Dendritic cell treated with granulocyte-macrophage colony-stimulating factor and Interleukin-4, amounts not matched to agents 40 ng/mL and 50 ng/mL, for 4 days (primary cell): Measurements from ENCODE around the gene ERP44.

Experiments
- H3K27ac Mint-ChIP-seq: one replicate; pipeline ENCODE4 v1.8.0; 2022; ENCODE audit warnings: mild to moderate bottlenecking, mixed read lengths
- H3K27me3 Mint-ChIP-seq: one replicate; pipeline ENCODE4 v1.8.0; 2022; ENCODE audit warnings: mild to moderate bottlenecking, mixed read lengths
- H3K36me3 Mint-ChIP-seq: one replicate; pipeline ENCODE4 v1.8.0; 2022; ENCODE audit warnings: low read depth, mixed read lengths
- H3K4me1 Mint-ChIP-seq: one replicate; pipeline ENCODE4 v1.8.0; 2022; ENCODE audit warnings: low read depth, mixed read lengths
- H3K4me3 Mint-ChIP-seq: one replicate; pipeline ENCODE4 v1.8.0; 2022; ENCODE audit warnings: mild to moderate bottlenecking, moderate library complexity, mixed read lengths
- H3K9me3 Mint-ChIP-seq: one replicate; pipeline ENCODE4 v1.8.0; 2022; ENCODE audit warnings: mixed read lengths
- intact Hi-C: fragments of 100-400 bp; cut with micrococcal nuclease; formaldehyde crosslinking; loops from one replicate; pipeline ENCODE4 v1.15.0; 2022

ERP44 gene

DNA sequence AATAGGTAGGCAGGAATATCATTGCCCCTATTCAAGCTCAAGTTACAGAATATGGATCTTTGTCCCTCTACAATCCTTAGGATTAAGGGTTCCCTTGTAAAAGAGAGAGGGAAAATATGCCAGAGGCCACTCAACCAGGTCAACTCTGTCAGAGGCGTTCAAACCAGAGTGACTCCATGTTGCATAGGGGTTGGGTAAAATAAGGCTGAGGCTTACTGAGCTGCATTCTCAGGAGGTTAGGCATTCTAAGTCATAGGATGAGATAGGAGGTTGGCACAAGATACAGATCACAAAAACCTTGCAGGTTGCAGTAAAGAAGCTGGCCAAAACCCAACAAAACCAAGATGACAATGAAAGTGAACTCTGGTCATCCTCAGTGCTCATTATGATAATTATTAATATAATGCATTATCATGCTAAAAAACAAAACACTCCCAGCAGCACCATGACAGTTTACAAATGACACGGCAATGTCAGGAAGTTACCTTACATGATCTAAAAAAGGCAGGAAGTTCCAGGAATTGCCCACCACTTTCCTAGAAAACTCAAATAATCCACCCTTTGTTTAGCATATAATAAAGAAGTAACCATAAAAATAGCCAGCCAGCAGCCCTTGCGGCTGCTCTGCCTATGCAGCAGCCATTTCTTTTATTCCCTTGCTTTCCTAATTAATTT is 64.8 kb downstream of the ERP44 start:
- Mint-ChIP-seq H3K9me3 (no peaks in the 10 kb centered on the region), H3K36me3 (peaks cover 50% of the 10 kb centered on the region), H3K27ac (no peak overlapping the region), H3K27me3 (no peaks in the 10 kb centered on the region), H3K4me1 (peaks cover 48% of the 10 kb centered on the region), H3K4me3 (no peak overlapping the region)
- intact Hi-C loops = loop anchor here (10.0 kb wide), 1 partner anchor 51 kb away; no protein-coding TSS in a partner anchor

DNA sequence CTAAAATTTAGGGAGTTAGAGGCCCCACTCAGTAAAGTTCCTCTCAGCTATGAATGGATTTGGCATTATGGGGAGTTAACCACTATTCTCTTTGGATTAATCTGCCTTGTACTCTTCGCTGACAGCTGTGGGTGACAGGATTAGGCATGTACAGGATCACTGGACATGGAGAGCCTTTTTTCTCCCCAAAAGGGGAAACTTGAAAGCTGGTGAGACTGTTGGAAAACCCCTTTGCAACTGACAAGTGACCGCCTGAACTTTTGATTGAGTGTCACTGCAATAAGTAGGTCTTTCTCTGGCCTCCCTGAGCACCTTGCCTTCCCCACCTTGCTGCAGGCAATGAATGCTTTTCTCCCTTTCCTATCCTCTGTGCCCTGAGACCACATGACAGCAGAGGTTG is 68.3 kb downstream of the ERP44 start:
- no peak overlapping the region for H3K27ac Mint-ChIP-seq
- H3K27me3 Mint-ChIP-seq = no peaks in the 10 kb centered on the region
- H3K36me3 Mint-ChIP-seq = peaks cover 44% of the 10 kb centered on the region
- intact Hi-C loops = loop anchor here (10.0 kb wide), 1 partner anchor 54 kb away; no protein-coding TSS in a partner anchor
- no peak overlapping the region for H3K4me3 Mint-ChIP-seq
- H3K4me1 Mint-ChIP-seq = peaks cover 43% of the 10 kb centered on the region
- H3K9me3 Mint-ChIP-seq = no peaks in the 10 kb centered on the region

DNA sequence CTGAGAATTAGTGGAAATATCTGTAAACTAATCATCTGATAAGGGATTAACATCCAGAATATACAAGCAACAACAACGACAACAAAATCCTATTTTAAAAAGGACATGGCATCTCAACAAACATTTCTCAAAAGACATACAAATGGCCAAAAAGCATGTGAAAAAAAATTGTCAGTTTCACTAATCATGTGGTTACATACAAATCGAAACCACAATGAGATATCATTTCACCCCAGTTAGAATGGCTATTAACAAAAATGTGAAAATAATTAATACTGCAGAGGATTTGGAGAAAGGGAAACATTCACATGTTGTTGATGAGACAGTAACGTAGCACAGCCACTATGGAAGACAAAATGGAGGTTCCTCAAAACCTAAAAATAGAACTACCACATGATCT is 69.5 kb downstream of the ERP44 start:
- Mint-ChIP-seq H3K4me3 (no peak overlapping the region), H3K36me3 (peaks cover 46% of the 10 kb centered on the region)

DNA sequence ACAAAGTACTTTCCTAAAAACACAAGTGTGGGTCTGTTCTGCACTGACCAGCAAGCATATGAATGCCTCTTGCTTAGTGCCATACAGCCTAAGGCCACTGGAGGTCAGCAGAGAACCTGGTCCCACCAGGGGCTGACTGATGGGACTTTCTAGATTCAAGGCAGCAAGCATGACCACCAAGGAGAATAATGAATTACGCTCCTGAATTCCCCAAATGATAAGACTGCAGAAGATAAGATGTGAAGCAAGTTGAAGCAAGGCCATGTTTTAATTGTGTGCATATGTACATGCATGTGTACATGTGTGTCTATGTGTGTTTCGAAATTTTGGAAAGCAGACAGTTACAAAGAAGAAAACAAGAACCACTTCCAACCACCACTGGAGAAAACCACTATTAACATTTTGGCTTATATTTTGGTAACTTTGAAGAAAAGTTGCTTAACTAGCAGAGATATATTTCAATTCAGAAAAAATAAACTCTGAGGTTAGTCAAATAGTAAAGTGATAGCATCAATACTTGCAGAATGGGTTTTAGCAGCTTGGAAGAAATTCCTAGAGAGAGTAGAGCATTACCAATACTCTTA is 70.5 kb downstream of the ERP44 start:
- H3K36me3 Mint-ChIP-seq = peaks cover 44% of the 10 kb centered on the region
- peaks cover 36% of the 10 kb centered on the region for H3K4me1 Mint-ChIP-seq
- no peak overlapping the region for H3K4me3 Mint-ChIP-seq
- H3K27ac Mint-ChIP-seq = peak overlapping the region; percentile 19
- intact Hi-C loops = loop anchor here (1.0 to 5.0 kb wide), 2 partner anchors 188 to 294 kb away; no protein-coding TSS in a partner anchor
- no peaks in the 10 kb centered on the region for H3K9me3 Mint-ChIP-seq
- no peaks in the 10 kb centered on the region for H3K27me3 Mint-ChIP-seq

More for the DNA sequence above, 69.5 kb downstream of the ERP44 start:
- peaks cover 36% of the 10 kb centered on the region for H3K4me1 Mint-ChIP-seq
- H3K9me3 Mint-ChIP-seq = no peaks in the 10 kb centered on the region
- no peaks in the 10 kb centered on the region for H3K27me3 Mint-ChIP-seq
- H3K27ac Mint-ChIP-seq = peak overlapping the region; percentile 57
- intact Hi-C loops = loop anchor here (5.0 kb wide), 1 partner anchor 293 kb away; no protein-coding TSS in a partner anchor

DNA sequence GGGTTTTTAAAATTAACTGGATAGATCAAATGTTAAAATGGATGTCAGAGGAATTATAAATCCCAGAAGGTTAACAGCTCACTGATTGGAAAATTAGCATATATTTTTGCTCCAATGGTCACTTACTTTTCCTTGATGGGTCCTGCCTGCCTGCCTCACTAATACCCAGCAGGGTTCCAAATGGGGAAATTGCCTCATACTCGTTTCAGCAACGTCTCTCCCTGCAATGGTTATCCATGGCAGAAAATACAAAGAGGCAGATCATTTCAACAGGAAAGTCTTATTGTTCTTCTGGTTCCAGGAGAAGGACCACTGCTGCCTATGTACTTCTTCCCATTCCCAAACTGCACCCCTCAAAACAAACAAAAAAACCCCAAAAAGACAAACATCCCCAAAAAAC is 71.3 kb downstream of the ERP44 start:
- Mint-ChIP-seq H3K27ac (peak overlapping the region; percentile 19), H3K36me3 (peaks cover 44% of the 10 kb centered on the region), H3K4me1 (peaks cover 36% of the 10 kb centered on the region), H3K27me3 (no peaks in the 10 kb centered on the region), H3K9me3 (no peaks in the 10 kb centered on the region), H3K4me3 (no peak overlapping the region)
- intact Hi-C loops = loop anchor here (5.0 kb wide), 1 partner anchor 295 kb away; no protein-coding TSS in a partner anchor

DNA sequence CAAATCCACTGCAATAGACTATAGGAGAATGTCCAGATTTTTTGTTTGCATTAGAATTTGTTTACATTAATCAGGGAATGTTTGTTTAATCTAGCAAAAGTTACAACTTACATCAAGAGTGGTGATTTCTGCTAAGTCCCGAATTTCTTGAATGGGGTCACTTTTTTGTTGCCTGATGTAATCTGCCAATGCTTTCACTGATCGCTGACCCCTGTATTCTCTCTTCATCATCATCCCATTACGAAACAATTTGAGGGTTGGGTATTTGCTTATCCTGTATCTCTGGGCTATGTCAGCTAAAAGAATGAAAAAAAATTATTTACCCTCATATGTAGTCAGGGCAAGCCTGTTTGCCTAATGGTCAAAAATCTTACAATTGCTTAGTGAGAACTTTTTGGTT is 76.9 kb downstream of the ERP44 start:
- Mint-ChIP-seq H3K27ac (no peak overlapping the region), H3K9me3 (no peaks in the 10 kb centered on the region), H3K27me3 (no peaks in the 10 kb centered on the region), H3K4me3 (no peak overlapping the region), H3K36me3 (peaks cover 62% of the 10 kb centered on the region), H3K4me1 (no peaks in the 10 kb centered on the region)
- intact Hi-C loops = no loop called here

DNA sequence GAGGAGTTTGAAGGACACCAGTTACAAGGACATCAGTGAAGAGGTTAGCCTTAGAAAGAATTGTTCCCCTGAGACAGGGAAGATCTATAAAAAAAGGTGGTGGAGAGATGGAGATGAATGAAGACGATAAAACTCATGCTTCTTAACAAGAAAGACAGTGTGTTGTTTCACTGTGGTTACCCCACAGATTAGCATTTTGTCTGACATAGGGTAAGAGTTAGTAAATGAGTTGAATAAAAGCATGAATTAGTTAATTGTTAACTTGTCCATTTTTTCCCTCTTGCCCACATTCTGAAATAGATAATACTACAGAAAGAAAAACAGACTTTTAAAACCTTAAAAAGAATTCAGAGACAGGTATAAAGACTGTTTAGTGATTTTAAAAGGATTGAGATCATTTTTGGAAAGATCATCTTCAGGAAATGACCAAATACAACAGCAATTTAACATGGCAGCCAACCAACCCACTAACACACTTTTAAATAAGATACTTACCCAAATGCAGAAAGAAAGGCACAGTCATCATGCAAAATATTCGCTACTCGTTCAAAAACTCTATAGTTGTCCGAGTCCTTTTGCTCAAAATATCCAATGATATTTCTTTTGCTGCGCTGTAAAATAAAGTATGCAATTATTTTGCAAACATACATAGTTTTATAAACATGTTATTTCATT is 78.5 kb downstream of the ERP44 start:
- H3K27ac Mint-ChIP-seq = no peak overlapping the region

DNA sequence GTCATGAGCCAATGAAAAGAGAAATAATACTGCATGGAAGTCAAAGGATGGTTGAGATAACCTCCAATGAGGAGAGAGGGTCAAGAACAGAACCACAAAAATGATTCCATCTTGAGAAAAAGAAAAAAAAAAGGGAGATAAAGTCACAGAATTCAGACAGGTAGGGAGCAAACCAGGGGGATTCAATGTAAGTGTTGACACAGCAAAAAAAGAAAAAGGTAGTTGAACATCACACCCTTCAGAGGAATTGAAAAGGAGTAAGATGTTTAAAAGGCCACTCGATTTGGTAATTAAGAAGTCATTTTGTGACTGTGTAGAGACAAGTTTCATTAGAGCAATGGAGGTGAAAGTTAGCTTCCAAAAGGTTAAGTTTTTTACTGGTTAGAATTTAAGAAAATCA is 79.3 kb downstream of the ERP44 start:
- H3K27ac Mint-ChIP-seq = no peak overlapping the region
- H3K36me3 Mint-ChIP-seq = peaks cover 66% of the 10 kb centered on the region
- intact Hi-C loops = loop anchor here (10.0 kb wide), 1 partner anchor 755 kb away; no protein-coding TSS in a partner anchor
- H3K4me3 Mint-ChIP-seq = no peak overlapping the region
- no peaks in the 10 kb centered on the region for H3K9me3 Mint-ChIP-seq
- no peaks in the 10 kb centered on the region for H3K4me1 Mint-ChIP-seq
- no peaks in the 10 kb centered on the region for H3K27me3 Mint-ChIP-seq

More for the DNA sequence above, 78.5 kb downstream of the ERP44 start:
- intact Hi-C loops = no loop called here
- Mint-ChIP-seq H3K36me3 (peaks cover 66% of the 10 kb centered on the region), H3K9me3 (no peaks in the 10 kb centered on the region), H3K4me3 (no peak overlapping the region), H3K4me1 (no peaks in the 10 kb centered on the region), H3K27me3 (no peaks in the 10 kb centered on the region)

DNA sequence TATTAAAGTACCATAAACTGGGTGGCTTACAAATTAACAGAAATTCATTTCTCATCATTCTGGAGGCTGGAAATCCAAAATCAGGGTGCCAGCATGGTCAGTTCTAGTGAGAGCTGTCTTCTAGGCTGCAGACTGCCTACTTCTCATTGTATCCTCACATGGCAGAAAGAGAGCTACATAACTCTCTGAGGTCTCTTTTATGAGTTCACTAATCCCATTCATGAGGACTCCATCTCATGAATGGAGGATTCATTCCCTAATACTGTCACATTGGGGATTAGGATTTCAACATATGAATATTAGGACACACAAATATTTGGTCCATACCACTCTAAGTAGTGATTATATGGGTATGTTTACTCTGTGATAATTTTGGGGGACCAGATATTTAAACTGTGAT is 84.0 kb downstream of the ERP44 start:
- Mint-ChIP-seq H3K9me3 (no peaks in the 10 kb centered on the region), H3K4me1 (no peaks in the 10 kb centered on the region), H3K4me3 (no peak overlapping the region), H3K27me3 (no peaks in the 10 kb centered on the region), H3K27ac (no peak overlapping the region), H3K36me3 (peaks cover 65% of the 10 kb centered on the region)
- intact Hi-C loops = loop anchor here (5.0 to 10.0 kb wide), 4 partner anchors 208 to 833 kb away; no protein-coding TSS in a partner anchor

DNA sequence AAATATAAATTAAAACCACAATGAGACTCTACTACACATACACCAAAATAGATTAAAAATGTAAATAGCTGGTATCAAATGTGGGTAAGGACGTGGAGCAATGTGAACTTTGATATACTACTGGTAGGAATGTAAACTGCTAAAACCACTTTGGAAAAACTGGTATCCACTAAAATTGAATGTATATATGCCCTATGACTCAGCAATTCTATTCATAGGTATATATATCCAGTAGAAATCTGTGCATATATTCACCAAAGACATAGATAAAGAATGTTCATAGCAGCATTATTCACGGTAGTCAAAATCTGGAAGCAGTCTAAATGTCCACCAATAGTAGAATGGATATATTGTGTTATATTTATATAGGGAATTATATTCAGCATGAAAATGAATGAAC is 85.2 kb downstream of the ERP44 start:
- Mint-ChIP-seq H3K9me3 (no peaks in the 10 kb centered on the region), H3K4me1 (no peaks in the 10 kb centered on the region), H3K27me3 (no peaks in the 10 kb centered on the region), H3K4me3 (no peak overlapping the region), H3K36me3 (peaks cover 62% of the 10 kb centered on the region), H3K27ac (no peak overlapping the region)
- intact Hi-C loops = loop anchor here (5.0 to 10.0 kb wide), 4 partner anchors 206 to 831 kb away; no protein-coding TSS in a partner anchor

DNA sequence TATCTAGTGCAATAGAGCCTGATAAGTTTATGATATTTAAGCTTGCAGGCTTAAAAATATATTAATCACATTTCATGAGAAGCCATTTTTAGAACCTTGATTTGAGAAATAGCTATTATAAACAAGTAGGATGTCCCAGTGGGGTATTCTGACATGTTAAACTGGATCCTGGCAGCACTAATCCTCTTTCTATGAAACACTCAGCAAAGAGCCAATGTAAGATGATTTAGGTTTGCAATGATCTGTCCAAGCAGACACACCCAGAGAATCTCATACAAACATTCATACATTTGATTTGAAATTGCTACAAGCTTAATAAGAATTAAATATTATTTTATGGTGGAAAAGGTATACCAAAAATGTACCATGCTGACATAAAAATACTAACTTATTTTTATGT is 86.5 kb downstream of the ERP44 start:
- H3K9me3 Mint-ChIP-seq = no peaks in the 10 kb centered on the region
- H3K4me1 Mint-ChIP-seq = no peaks in the 10 kb centered on the region
- no peaks in the 10 kb centered on the region for H3K27me3 Mint-ChIP-seq
- H3K4me3 Mint-ChIP-seq = no peak overlapping the region
- peaks cover 56% of the 10 kb centered on the region for H3K36me3 Mint-ChIP-seq
- intact Hi-C loops = loop anchor here (5.0 to 10.0 kb wide), 4 partner anchors 205 to 830 kb away; no protein-coding TSS in a partner anchor
- H3K27ac Mint-ChIP-seq = no peak overlapping the region

DNA sequence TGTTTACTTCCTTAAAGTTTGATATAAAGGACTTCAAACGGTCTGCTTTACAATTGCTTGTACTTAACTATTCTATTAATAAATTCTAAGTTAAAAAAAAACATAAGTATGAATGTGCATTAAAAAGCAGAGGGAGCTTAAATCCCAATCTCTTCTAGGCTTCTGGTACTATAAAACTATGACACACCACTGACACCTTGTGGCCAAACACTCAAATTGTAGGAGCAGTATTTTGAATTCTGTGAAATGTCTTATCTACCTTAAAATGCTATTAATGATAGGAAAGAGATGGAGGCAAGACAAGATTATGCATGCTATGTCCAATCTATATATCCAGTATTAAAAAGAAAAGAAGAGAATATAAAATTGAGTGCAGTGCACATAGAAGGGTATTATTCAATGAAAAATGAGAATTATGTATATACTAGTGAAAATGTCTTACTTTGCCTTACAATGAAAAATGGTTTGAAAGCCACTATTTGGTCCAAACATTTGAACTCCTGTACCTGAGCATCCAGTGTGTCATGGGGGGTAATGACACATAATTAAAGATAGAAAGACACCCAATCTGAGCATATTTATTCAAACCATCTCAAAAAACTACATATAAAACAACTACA is 87.6 kb downstream of the ERP44 start:
- H3K4me3 Mint-ChIP-seq = no peak overlapping the region
- peaks cover 62% of the 10 kb centered on the region for H3K36me3 Mint-ChIP-seq
- intact Hi-C loops = loop anchor here (5.0 to 10.0 kb wide), 4 partner anchors 204 to 829 kb away; no protein-coding TSS in a partner anchor
- no peak overlapping the region for H3K27ac Mint-ChIP-seq
- H3K4me1 Mint-ChIP-seq = no peaks in the 10 kb centered on the region
- H3K27me3 Mint-ChIP-seq = no peaks in the 10 kb centered on the region
- no peaks in the 10 kb centered on the region for H3K9me3 Mint-ChIP-seq

DNA sequence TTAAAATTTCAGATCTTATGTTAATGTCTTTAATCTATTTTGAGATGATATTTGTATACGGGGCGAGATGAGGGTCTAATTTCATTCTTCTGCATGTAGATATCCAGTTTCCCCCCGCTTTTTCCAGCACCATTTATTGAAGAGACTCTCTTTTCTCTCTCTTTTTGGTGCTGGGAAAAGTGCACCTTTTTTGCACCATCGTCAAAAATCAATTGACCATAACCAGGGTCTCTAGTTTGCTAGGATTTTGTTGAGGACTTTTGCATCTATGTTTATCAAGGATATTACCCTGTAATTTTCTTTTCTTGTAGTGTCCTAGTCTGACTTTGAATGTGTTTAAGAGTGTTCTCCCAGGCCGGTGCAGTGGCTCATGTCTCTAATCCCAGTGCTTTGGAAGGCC is 99.0 kb downstream of the ERP44 start:
- H3K4me3 Mint-ChIP-seq = no peak overlapping the region
- intact Hi-C loops = no loop called here
- H3K27me3 Mint-ChIP-seq = no peaks in the 10 kb centered on the region
- H3K4me1 Mint-ChIP-seq = no peaks in the 10 kb centered on the region
- peaks cover 78% of the 10 kb centered on the region for H3K36me3 Mint-ChIP-seq
- peaks cover 11% of the 10 kb centered on the region for H3K9me3 Mint-ChIP-seq
- no peak overlapping the region for H3K27ac Mint-ChIP-seq
